A549 (cell line): ENCODE measurements around the gene ENAH. TPM values are rescaled to one million over a fixed set of nuclear protein-coding genes. Genes with fewer than 3 reads are reported as not detected.
"Not testable (repeated sequence)": the region's sequence is repeated elsewhere in the genome, so short reads cannot be mapped to it uniquely, and the experiment has no call there.

Experiments used
- ATAC-seq, 2 experiments: fragments of 200-7000 bp in 1 of 2; fragments of >200 bp in 1 of 2; cut with Nextera tagmentation in 1 of 2; cut with Tn5 transposase in 1 of 2; 3 replicates each; pipeline versions ENCODE4 v1.8.0 to v1.9.1; 2018 to 2020; ENCODE audit warnings: mild to moderate bottlenecking in 1 of 2, moderate library complexity in 1 of 2
- CTCF ChIA-PET: fragments of 300-600 bp; sonication (Branson Sonifier 250); formaldehyde crosslinking; extraction: SDS; loops from one replicate; lab custom pipeline; 2021; ENCODE audit warnings: antibody characterized with exemption, inconsistent platforms; lab: Yijun Ruan, JAX
- POLR2A ChIA-PET: fragments of 350-600 bp; formaldehyde crosslinking; extraction: SDS; loops from one replicate; lab custom pipeline; 2021; ENCODE audit warnings: antibody characterized with exemption, inconsistent platforms; lab: Yijun Ruan, JAX
- DNase-seq, 2 experiments: peaks; one replicate each; pipeline versions ENCODE4 v3.0.0 to v3.0.0-alpha.2; 2011 to 2016; ENCODE audit warnings: low read depth in 1 of 2, low spot score in 1 of 2
- FAIRE-seq: peaks from 2 replicates; lab custom pipeline; 2011; peaks lifted over from hg19 to GRCh38; lab: Jason Lieb, UNC
- H3K27ac ChIP-seq, 2 experiments: fragments of >200 bp; sonication (Bioruptor Twin); formaldehyde crosslinking; 3 replicates each; pipeline ENCODE4 v1.5.1; 2016 to 2017
- H3K4me1 ChIP-seq: fragments of >200 bp; sonication (Bioruptor Twin); formaldehyde crosslinking; 3 replicates; pipeline ENCODE4 v1.6.1; 2016
- H3K4me2 ChIP-seq: fragments of >200 bp; sonication (Bioruptor Twin); formaldehyde crosslinking; 3 replicates; pipeline ENCODE4 v1.6.1; 2016
- H3K4me3 ChIP-seq: fragments of >200 bp; sonication (Bioruptor Twin); formaldehyde crosslinking; 3 replicates; pipeline ENCODE4 v1.5.1; 2016
- H3K9me3 ChIP-seq: fragments of >200 bp; sonication (Bioruptor Twin); formaldehyde crosslinking; 3 replicates; pipeline ENCODE4 v1.6.1; 2016
- BHLHE40 ChIP-seq: IDR thresholded peaks from 2 replicates; pipeline ENCODE4 v1.6.1; 2012; ENCODE audit warnings: low read depth, low read length, inconsistent platforms
- CHD2 ChIP-seq: fragments of 150-350 bp; IDR thresholded peaks from 2 replicates; pipeline ENCODE4 v1.6.1; 2014; ENCODE audit warnings: low read length; ENCODE audit not compliant: partially characterized antibody
- CTCF ChIP-seq: fragments of >200 bp; sonication (Bioruptor Twin); formaldehyde crosslinking; IDR thresholded peaks from 3 replicates; pipeline ENCODE4 v1.5.1; 2016
- EHF ChIP-seq: fragments of 250-450 bp; sonication (Bioruptor Pico); IDR thresholded peaks from 2 replicates; pipeline ENCODE4 v1.5.0; 2020; ENCODE audit warnings: mild to moderate bottlenecking
- EP300 ChIP-seq, 2 experiments: fragments of >200 bp; sonication (Bioruptor Twin); formaldehyde crosslinking; IDR thresholded peaks; 2 replicates in 1 of 2; 3 replicates in 1 of 2; pipeline ENCODE4 v1.6.1; 2016 to 2017
- ESRRA ChIP-seq: fragments of 150-350 bp; IDR thresholded peaks from 2 replicates; pipeline ENCODE4 v1.6.1; 2014; ENCODE audit warnings: mild to moderate bottlenecking, low read length, borderline replicate concordance
- FOXS1 ChIP-seq: fragments of 250-450 bp; sonication (Bioruptor Pico); IDR thresholded peaks from 2 replicates; pipeline ENCODE4 v1.5.0; 2020; ENCODE audit warnings: mild to moderate bottlenecking, moderate library complexity
- HOXB13 ChIP-seq: fragments of 250-450 bp; sonication (Bioruptor Pico); IDR thresholded peaks from 2 replicates; pipeline ENCODE4 v1.5.0; 2020; ENCODE audit warnings: low read depth, mild to moderate bottlenecking, moderate library complexity
- KDM5A ChIP-seq: fragments of 200-600 bp; sonication (generic); IDR thresholded peaks from 2 replicates; pipeline ENCODE4 v1.6.1; 2016; ENCODE audit warnings: antibody characterized with exemption, mild to moderate bottlenecking
- MAZ ChIP-seq: fragments of 150-350 bp; IDR thresholded peaks from 2 replicates; pipeline ENCODE4 v1.6.1; 2014; ENCODE audit warnings: antibody characterized with exemption, low read depth, low read length, borderline replicate concordance
- NPAS2 ChIP-seq: fragments of 250-450 bp; sonication (Bioruptor Pico); IDR thresholded peaks from 2 replicates; pipeline ENCODE4 v1.8.0; 2022; ENCODE audit warnings: mild to moderate bottlenecking, moderate library complexity, borderline replicate concordance
- POLR2A ChIP-seq: IDR thresholded peaks from 2 replicates; pipeline ENCODE4 v1.6.1; 2012; ENCODE audit warnings: mild to moderate bottlenecking, low read length
- RARB ChIP-seq: fragments of 250-450 bp; sonication (Bioruptor Pico); IDR thresholded peaks from 2 replicates; pipeline ENCODE4 v1.8.0; 2021; ENCODE audit warnings: mild to moderate bottlenecking, moderate library complexity
- RFX5 ChIP-seq: fragments of 450-650 bp; IDR thresholded peaks from 2 replicates; pipeline ENCODE4 v1.7.1; 2014; ENCODE audit warnings: antibody characterized with exemption, mild to moderate bottlenecking, moderate library complexity
- RNF2 ChIP-seq: fragments of 200-600 bp; sonication (generic); IDR thresholded peaks from 2 replicates; pipeline ENCODE4 v1.6.1; 2016; ENCODE audit warnings: low read depth, mild to moderate bottlenecking, antibody characterized with exemption, moderate library complexity, borderline replicate concordance
- ZC3H11A ChIP-seq: fragments of 450-650 bp; IDR thresholded peaks from 2 replicates; pipeline ENCODE4 v1.6.1; 2014; ENCODE audit warnings: antibody characterized with exemption, mild to moderate bottlenecking
- ZFP36 ChIP-seq: fragments of 450-650 bp; IDR thresholded peaks from 2 replicates; pipeline ENCODE4 v1.6.1; 2014; ENCODE audit warnings: borderline replicate concordance; ENCODE audit not compliant: partially characterized antibody
- ZNF302 ChIP-seq: fragments of 250-450 bp; sonication (Bioruptor Pico); IDR thresholded peaks from 2 replicates; pipeline ENCODE4 v1.9.0; 2021; ENCODE audit warnings: inconsistent platforms, mild to moderate bottlenecking, moderate library complexity
- WGBS: methylation state at CpG from one replicate; pipeline ENCODE4 v1.1.6; 2017; ENCODE audit errors: missing lambda C conversion rate; 5-methylcytosine and 5-hydroxymethylcytosine counted together
- polyA plus RNA-seq, 4 experiments: library from polyadenylated mRNA; depleted of rRNA in 3 of 4; stranded (reverse); fragments of >200 nt; fragmentation: RNase III in 1 of 4; extraction: RNeasy Plus Mini Kit Qiagen cat#74134 plus additional on column Dnase treatment in 1 of 4; gene quantifications; 2 replicates in 3 of 4; 3 replicates in 1 of 4; pipeline ENCODE4 v1.2.3, GENCODE V29; 2011 to 2017
- TF ChIP-seq, protein P1 (sequence below): IDR thresholded peaks from 2 replicates; pipeline ENCODE4 v1.6.1; 2012
- TF ChIP-seq, protein P2 (sequence below): fragments of 250-450 bp; sonication (Bioruptor Pico); IDR thresholded peaks from 2 replicates; pipeline ENCODE4 v1.5.0; 2021; ENCODE audit warnings: mild to moderate bottlenecking, moderate library complexity, borderline replicate concordance
- TF ChIP-seq, protein P3 (sequence below): fragments of >200 bp; sonication (Bioruptor Twin); formaldehyde crosslinking; IDR thresholded peaks from 3 replicates; pipeline ENCODE4 v1.6.1; 2016

The ENAH gene
- polyA plus RNA-seq, 2 of the 4 experiments (the other 2 are of a cell fraction) = 142 to 155 TPM

GRCh38 chr1:225700164-225700821 lies 47.4 kb upstream of the ENAH start (continued):
- TF ChIP-seq RFX5 (no peak), ZC3H11A (no peak), BHLHE40 (no peak), ZNF302 (no peak)
- TF ChIP-seq, protein P1, sequence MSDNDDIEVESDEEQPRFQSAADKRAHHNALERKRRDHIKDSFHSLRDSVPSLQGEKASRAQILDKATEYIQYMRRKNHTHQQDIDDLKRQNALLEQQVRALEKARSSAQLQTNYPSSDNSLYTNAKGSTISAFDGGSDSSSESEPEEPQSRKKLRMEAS = peak; percentile 93

- Histone ChIP-seq H3K4me1 (peaks cover 38% of the 10 kb centered on the region), H3K4me3 (no peak overlapping the region), H3K4me2 (peak overlapping the region; percentile 88), H3K9me3 (no peaks in the 10 kb centered on the region), H3K27ac (peak overlapping the region; percentile 84 to 93)
- no peak for DNase-seq
- WGBS = 52% methylated on average over 2 of the region's 2 CpGs
- CTCF ChIA-PET = interaction anchor here (0.9 to 6.4 kb wide), 8 partner anchors 10 to 78 kb away, joined by 3 to 37 read pairs (median 4); partner anchors contain the start of gene SRP9
- no peak for FAIRE-seq
- no peak for ATAC-seq
- POLR2A ChIA-PET = interaction anchor here (1.3 to 2.3 kb wide), 6 partner anchors 36 to 78 kb away, joined by 3 to 26 read pairs (median 14); partner anchors contain the start of genes ENAH and SRP9
- TF ChIP-seq HOXB13 = 0 out of 2 replicates have a peak, but pooled peaks have one; percentile 29
- TF ChIP-seq CTCF = no peak
Measured at GRCh38 chr1:225699336-225699735, 46.4 kb upstream of the ENAH start.

GRCh38 chr1:225698194-225698593 lies 45.3 kb upstream of the ENAH start:
- POLR2A ChIA-PET, H3K4me3 ChIP-seq, DNase-seq, ATAC-seq, FAIRE-seq, H3K9me3 ChIP-seq, H3K4me2 ChIP-seq: not testable (repeated sequence)
- Histone ChIP-seq H3K27ac (peak overlapping the region in 1 of 2 experiments; percentile 93; a peak in 1 of 6 replicates), H3K4me1 (peaks cover 50% of the 10 kb centered on the region)
- CTCF ChIA-PET = interaction anchor here (2.4 to 6.4 kb wide), 2 partner anchors 75 to 79 kb away, joined by 8 to 37 read pairs; partner anchors contain the start of gene SRP9
- WGBS = 86% methylated on average over 4 of the region's 4 CpGs

DNA sequence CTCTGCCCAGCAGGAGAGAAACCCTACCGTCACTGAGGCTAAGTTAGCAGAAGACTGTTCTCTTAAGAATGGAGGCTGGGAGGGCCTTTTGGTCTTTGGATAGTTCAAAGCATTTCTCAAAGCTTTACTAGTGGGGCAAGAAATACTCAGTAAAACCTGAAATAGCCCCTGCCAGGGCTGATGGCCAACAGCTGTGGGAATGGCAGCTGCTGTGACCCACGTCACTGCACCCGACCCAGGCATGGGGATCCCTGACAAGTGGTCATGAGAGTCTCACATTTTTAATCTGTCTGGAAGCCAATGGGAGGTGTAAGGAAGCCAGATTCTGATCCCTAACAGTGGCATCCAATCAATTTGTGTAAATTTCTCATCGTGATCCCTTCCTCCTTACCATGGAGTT lies 44.5 kb upstream of the ENAH start:
- CTCF ChIA-PET = interaction anchor here (1.4 to 6.4 kb wide), 3 partner anchors 32 to 80 kb away, joined by 3 to 37 read pairs (median 8); partner anchors contain the start of gene SRP9
- no peaks in the 10 kb centered on the region for H3K9me3 ChIP-seq
- no peak for FAIRE-seq
- peaks cover 51% of the 10 kb centered on the region for H3K4me1 ChIP-seq
- no peak overlapping the region for H3K4me3 ChIP-seq
- ATAC-seq = no peak
- POLR2A ChIA-PET = interaction anchor here (1.1 kb wide), 1 partner anchor 44 kb away, joined by 5 read pairs; the partner anchor contains the start of gene ENAH
- DNase-seq = no peak
- H3K4me2 ChIP-seq = no peak overlapping the region
- peak overlapping the region; percentile 5 to 68; a peak in 4 of 6 replicates for H3K27ac ChIP-seq
- WGBS = 74% methylated on average over 4 of the region's 4 CpGs
- TF ChIP-seq ZC3H11A (no peak), KDM5A (no peak), CHD2 (no peak)

GRCh38 chr1:225695578-225696337 lies 42.8 kb upstream of the ENAH start:
- Histone ChIP-seq H3K4me1 (peaks cover 56% of the 10 kb centered on the region), H3K4me2 (0 out of 3 replicates have a peak overlapping the region, but pooled peaks have one; percentile 3), H3K27ac (peak overlapping the region; percentile 6 to 68; a peak in 4 of 6 replicates), H3K9me3 (no peaks in the 10 kb centered on the region), H3K4me3 (no peak overlapping the region)
- 61% methylated on average over 6 of the region's 6 CpGs for WGBS
- ChIA-PET CTCF (interaction anchor here (1.4 kb wide), 1 partner anchor 30 kb away, joined by 3 read pairs; no protein-coding TSS in a partner anchor), POLR2A (no interaction called here)
- FAIRE-seq (no peak), ATAC-seq (no peak), DNase-seq (no peak)
- TF ChIP-seq, protein P2, sequence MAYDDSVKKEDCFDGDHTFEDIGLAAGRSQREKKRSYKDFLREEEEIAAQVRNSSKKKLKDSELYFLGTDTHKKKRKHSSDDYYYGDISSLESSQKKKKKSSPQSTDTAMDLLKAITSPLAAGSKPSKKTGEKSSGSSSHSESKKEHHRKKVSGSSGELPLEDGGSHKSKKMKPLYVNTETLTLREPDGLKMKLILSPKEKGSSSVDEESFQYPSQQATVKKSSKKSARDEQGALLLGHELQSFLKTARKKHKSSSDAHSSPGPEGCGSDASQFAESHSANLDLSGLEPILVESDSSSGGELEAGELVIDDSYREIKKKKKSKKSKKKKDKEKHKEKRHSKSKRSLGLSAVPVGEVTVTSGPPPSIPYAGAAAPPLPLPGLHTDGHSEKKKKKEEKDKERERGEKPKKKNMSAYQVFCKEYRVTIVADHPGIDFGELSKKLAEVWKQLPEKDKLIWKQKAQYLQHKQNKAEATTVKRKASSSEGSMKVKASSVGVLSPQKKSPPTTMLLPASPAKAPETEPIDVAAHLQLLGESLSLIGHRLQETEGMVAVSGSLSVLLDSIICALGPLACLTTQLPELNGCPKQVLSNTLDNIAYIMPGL (CRISPR knock-in tag) = no peak
- TF ChIP-seq KDM5A (no peak), RNF2 (no peak), ZFP36 (no peak), ESRRA (no peak), RARB (CRISPR knock-in tag) (no peak), MAZ (no peak), EHF (no peak), POLR2A (no peak), FOXS1 (CRISPR knock-in tag) (no peak), NPAS2 (CRISPR knock-in tag) (no peak), EP300 (IDR thresholded peaks at IDR 0.05) (no peak)
- TF ChIP-seq, protein P3, sequence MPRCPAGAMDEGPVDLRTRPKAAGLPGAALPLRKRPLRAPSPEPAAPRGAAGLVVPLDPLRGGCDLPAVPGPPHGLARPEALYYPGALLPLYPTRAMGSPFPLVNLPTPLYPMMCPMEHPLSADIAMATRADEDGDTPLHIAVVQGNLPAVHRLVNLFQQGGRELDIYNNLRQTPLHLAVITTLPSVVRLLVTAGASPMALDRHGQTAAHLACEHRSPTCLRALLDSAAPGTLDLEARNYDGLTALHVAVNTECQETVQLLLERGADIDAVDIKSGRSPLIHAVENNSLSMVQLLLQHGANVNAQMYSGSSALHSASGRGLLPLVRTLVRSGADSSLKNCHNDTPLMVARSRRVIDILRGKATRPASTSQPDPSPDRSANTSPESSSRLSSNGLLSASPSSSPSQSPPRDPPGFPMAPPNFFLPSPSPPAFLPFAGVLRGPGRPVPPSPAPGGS = no peak
